SHP77 treated with DMSO at 0.1 percent for 48 hours (cell line): ENCODE results near the gene RNF186.
A peak's percentile ranks its signal among the peaks of the same experiment; 100 is the strongest.
"Not testable (repeated sequence)": the region's sequence is repeated elsewhere in the genome, so short reads cannot be mapped to it uniquely, and the experiment has no call there.

Source experiments
- DNase-seq: peaks from one replicate; lab custom pipeline; 2025; lab: John Stamatoyannopoulos, UW

The RNF186 gene

DNA sequence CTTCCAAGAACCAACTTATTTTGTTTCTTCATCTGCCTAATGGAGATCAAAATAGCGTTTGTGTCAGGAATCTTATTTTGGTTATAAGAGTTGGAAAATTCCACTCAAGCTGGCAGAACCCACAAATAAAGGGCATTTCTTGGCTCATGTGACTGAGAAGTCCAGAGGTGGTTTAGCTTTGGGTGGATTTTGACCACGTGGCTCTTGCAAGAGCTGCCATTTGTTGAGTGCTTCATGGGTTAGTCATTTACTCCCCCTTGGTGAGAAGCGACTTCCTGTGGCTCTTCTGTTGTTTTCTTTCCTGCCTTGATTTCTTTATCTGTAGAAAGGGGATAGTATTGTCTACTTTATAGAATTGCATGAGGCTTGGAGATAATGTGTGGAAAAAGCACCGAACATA is 9.5 kb upstream of the RNF186 start:
- no peak for DNase-seq

DNA sequence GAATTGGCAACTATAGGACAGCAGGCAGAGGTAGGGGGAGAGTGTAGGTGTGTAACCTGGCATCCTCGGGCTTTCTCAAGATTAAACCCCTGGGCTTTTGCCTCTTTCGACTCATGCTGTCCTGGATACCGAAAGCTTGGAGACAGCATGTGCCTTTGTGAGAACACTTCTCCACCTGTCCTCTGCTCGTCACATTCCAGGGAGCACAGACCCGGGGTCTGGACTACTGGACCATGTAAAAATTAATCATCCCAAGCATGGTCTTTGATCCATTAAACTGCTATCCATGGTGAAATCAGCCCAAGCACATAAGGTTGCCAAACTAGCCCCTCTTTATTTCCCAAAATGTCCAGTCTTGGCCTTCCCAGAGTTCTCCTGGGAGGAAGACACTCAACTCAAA is 9.0 kb upstream of the RNF186 start:
- DNase-seq = no peak

DNA sequence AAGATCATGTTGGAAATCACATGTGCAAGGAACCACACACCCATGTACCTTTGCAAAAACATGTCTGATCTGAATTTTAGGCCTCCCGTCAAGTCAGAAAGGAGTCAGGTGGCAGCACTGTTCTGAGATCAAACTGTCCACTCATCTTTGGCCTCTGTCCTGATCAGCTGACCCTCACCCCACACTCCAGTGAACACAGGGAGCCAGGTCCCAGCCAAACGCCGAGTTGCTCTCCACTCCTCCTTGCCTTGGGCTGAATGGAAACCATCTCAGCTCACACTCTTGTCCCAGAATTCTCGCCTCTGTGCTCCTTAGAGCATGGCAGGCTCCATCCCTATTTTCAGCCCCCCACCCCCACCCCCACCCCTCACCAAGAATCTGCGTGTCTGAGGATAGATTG is 4.6 kb upstream of the RNF186 start:
- DNase-seq = no peak

DNA sequence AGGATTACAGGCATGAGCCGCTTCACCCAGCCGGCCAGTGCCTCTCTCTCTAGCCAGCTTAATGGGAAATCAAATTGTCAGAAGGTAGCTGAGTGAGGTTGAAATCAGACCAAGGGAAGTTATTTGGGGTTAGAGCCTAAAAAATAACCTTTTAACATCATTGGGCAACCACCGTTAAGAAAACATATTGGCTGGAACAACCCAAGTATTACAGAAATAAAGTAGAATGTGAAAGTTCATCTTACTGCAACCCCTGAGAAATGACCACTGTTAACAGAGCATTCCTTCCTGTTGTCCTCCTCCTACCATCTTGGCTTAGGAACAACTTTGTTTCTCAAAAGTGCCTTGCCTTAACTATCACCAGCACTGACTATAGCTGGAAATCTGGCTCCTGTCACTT is 3.2 kb upstream of the RNF186 start:
- no peak for DNase-seq

DNA sequence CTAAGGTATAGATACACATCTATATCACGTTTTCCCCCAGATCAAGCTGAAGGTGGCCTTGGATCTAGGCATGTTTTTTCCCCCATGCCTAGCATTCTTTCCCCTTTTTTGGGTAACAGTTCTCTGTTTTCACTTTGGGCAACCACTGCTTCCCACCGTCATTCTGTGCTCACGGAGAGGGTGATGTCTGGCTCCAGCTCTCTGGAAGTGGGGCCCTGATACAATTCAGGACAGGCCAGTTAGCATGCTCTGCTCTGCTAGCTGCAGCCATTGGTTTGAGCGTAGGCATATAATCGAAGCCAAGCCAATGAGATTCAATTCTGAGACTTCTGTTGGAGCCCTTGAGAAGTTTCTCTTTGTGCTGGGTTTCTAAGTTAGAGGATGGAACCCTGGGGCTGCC is 2.1 kb upstream of the RNF186 start:
- DNase-seq = no peak

DNA sequence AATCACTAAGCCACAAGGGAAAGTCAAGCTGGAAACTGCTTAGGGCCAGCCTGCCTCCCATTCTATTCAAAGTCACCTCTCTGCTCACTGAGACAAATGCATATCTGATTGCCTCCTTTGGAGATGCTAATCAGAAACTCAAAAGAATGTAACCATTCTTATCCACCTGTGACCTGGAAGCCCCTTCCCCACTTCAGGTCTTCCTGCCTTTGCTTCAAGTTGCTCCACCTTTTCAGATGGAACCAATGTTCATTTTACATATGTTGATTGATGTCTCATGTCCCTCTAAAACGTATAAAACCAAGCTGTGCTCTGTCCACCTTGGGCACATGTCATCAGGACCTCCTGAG is 1.6 kb upstream of the RNF186 start:
- DNase-seq = not testable (repeated sequence)

DNA sequence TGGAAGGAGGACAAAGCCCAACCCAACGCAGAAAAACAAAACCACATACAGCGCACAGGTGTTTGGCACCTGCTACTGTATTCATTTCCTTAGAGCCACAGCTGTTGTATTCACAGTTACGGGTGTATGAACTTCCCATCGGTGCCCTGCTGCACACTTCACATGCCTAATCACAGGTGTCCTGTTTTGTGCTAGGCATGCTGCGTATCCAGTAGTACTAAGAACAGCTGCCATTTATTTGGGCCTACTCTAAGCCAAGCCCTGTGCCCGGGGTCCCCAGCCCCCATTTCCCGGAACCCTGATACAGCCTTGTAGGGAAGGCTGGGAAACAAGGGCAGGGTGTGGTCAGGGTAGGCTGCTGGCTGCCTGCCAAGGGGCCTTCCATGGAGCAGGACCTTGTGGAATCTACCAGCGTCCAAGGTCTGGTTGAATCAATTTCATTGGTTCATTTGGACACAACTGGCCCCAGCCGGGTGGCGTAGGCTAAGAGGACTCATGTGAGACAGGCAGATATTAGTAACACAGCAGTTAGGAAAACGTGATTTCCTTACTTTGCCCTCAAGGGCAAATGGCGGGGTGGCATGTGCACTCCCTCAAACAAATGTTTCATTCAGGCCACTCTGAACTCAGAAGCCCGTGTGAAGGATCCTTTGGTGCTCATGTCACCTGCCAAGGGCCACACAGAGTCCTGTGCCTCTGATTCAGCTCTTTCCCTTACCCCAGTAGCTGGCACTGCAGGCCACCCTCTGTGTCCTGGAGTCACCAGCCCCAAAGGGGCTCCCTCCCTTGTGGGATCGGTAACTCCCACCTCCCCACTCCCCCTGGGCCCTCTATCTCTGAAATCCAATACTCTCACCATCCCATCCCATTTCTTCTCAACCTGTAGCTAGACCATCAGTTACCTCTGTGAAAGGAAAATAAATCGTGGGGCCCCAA is 986 bp upstream of the RNF186 start:
- DNase-seq = peak; percentile 22

DNA sequence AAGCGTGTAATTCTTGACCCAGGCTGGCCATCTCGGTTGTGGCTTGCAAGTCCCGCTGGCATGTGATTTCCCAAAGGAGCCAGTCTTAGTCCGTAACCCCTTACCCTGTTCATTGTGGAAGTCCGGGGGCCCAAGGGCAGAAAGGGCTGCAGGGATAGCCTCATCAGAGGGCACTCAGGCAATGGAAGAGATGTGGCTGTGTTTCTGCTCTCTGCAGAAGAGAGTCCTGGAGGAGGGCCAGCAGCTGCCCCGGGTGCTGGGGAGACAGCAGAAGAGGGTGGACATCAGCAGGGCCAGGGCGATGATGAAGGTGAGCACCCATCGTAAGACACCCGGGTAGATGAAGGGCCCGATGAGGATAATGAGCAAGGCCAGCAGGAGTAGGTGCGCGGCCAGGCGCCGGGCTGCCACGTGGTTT is 830 bp downstream of the RNF186 start:
- no peak for DNase-seq

DNA sequence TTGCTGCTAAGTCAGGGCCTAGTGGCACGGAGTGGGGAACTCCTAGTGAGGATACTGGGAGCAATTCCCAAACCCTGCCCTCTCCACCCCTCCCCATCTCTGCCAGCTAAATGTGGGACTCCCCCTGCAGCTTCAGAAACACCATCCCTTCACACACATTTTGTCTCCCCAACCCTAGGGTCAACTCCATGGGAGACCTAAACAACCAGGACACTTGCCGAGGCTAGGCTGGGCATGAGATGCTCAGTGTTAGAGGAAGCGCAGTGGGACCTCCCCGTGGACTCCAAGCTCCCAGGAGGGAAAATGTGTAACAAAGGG is 1.5 kb downstream of the RNF186 start:
- no peak for DNase-seq

DNA sequence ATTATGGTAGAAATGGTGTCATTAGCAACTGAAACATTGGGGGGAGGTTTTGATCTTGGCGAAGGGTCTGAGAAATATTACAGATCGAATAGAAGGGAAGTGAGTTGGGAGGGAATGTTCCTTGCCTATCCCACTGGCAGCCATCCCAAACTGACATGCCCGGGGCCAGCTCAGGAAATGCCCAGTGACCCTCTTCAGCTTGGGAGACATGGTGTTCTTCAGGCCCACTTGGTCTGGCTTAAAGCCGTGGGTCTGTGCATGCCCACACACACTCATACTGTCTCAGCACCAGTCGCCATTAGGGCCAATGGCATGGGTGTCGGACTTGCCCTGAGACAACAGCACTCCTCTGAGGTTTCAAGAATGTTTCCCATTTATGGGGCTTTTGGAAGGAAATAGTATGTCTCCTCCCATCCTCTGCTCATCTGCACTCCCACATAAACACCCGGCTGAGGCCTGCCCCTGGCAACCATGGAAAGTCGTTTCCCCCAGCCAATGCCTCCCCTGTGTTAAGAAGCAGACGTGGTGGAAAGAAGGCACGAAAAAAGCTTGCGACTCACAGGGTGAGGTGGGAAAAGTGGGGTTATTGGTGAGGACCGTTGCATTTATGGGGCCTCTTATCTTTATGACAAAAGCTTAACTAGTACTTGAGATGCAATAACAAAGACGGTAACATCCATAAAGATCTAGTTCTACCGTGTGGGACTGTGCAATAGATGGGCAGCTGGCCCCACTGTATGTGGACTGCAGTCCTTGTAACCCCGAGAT is 2.0 kb downstream of the RNF186 start:
- DNase-seq = no peak

DNA sequence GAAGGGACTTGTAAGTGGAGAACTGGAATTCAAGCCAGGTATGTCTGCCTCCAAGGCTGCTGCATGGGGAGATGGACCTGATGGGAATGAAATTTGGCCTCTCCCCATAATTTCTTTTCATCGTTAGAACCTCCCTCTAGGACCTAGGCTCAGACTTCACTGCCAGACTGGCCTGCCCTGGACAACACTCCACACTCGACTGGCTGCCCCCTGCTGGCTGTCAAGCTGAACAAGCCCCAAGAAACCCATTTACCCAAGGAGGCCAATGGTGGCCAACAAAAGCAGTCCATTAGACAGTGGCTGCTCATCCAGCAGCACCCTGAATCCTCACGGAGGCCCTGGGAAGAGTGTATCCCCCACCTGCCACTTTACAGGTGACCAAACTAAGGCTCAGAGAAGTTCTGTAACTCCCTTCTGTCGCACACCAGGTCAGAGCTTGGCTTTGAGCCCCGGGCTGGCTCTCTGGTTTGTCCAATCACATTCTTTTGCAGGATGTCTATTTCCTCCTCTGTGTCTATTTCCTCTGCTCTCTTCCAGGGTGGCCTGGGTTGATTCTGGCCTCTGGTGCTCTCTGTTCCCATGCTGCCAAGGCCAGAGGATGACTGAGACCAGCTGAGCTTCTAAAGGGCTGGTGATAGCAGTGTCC is 3.8 kb downstream of the RNF186 start:
- no peak for DNase-seq

DNA sequence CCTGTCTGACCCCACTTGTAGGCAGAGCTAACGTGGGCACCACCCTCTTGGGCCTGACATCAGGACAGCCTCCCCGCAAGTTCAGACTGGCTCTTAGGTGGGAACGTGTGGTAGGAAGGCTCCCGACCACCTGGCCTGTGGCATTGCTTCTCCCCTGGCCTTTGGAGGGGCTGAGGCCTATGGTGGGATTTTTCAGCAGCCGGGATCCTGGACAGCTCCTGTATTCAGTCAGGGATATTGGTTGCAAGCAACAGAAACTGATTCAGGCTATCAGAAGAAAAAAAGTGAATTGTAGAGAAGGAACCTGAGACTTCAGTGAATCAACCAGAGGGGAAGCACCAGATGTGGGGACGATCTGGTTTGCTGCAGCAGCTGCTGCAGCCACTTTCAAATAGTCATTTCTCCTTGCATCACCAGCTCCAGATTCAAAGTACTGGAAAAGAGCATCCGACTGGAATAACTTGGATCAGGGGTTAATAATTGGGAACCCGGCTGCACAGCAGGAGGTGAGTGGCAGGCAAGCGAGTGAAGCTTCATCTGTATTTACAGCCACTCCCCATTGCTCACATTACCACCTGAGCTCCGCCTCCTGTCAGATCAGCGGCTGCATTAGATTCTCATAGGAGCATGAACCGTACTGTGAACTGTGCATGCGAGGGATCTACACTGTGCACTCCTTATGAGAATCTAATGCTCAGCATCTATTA is 5.9 kb downstream of the RNF186 start:
- DNase-seq = no peak

DNA sequence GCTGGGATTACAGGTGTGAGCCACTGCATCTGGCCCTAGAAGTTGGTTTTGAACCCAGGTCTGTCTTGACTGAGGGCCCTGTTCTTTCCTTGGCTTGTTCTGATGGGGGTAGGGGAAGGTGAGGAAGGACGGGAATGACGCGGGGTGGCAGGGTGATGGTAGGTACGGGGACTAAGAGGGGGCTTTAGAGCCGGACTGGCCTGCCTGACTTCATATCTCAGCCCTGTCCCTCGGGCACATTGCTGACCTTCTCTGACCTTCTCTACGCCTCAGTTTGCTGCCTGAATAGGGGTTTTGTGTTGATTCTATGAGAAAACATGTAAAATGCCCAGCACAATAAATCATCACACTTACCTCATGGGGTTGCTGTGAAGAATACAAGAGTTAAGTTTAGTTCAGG is 6.7 kb downstream of the RNF186 start:
- no peak for DNase-seq

DNA sequence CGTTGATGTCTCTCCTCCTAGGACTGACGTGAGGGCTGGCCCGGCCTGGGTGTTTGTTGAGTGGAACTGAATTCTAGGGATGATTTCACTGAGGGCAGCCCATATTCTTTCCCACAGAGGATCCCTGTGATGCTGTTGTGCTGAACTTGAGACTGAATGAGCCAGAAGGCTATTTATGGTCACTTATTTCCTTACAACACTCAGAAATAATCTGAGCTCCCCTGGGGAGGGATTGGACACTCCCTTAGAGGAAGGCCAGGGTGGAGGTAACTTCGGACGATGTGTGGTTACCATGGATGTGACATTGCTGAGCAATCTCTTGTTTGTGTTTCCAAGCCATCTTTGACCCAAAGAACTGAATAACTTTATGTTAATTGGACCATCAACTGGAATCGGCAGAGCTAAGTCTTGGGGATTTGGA is 10.2 kb downstream of the RNF186 start:
- DNase-seq = no peak

DNA sequence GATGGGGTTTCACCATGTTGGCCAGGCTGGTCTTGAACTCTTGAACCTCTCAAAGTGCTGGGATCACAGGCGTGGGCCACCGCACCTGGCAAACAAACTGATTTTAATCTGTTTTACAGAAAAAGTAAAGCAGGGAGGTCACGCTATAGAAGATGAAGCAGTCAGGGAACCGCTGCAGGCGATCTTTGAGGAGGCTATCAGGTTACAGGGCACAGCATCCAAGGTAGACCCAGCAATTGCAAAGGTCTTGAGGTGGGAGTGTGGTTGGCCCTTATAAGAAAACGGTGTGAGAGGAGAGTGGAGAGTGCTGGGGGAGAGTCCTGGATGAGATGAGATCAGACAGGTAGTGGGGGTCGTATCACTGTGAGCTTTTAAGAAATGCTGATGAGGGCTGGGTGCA is 12.8 kb downstream of the RNF186 start:
- no peak for DNase-seq

DNA sequence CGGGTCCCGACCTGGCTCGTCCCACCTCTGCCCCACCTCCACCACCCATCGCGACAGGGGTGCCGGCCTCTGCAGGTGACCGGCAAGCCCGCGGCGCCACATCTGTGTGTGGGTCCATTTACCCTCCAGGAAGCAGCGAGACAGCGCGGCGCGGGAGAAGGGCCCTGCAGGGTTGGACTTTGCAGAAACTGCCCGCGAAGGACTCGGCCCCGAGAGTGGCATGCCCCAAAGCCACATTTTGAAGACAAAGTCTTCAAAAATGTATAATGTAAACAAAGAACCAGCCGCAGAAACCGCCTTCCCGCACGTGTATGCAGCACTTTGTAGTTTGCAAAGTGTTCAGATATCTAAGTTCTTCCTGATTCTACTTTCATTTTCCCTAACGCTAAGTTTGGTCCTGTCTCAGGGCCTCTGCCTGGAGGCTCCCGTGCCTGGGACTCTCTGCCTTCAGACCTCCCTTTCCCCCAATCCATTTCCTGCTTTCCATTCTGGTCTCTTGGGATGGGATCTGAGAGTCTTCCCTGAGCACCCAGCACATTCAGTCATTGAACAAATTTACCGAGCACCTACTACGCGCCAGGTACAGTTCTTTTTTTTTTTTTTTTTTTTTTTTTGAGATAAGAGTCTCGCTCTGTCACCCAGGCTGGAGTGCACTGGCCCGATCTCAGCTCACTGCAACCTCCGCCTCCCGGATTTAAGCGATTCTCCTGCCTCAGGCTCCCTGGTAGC is 14.8 kb downstream of the RNF186 start:
- DNase-seq = no peak

DNA sequence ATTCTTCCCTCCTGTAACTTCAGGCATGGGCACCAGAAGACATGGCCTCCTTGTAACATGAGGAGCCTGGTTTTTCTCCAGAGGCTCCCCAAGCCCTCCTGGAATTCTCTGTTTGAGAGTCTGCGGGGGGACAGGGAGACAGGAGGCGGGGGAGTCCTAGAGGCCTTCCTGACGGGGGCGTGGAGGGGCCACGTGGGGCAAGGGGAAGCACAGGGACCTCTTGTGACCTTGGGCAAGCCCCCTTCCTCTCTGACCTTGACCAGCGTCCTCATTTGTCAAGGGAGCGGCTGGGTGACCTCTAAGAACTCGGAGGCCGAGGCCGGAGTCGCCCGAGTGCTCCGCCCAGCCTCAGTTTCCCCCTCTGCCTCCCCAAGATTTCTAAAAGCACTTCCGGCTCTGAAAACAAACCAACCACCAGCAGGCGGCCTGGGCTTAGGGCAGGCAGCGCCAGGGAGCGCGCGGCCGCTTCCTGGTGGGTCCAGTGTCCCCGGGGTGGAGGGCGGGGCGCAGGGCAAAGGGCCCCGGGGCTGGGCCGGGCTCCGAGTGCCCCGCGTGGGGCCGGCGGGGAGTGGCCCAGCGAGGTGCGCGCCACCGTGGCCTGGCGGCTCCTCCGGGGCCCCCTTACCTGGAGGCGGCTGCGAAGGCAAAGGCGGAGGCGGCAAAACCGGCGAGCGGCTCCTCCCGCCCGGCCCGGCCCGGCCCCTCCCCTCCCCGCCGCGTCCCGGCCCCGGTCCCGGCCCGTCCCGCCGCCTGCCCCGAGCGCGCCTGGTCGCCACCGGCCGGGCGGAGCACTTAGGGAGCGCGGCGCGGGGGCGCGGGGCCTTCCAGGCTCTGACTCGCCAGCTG is 15.6 kb downstream of the RNF186 start, which contains the start of gene TMCO4:
TMCO4 (minus strand) TSS at position 687 of the 846 bp plus-strand sequence. CDS start 19,158 bp downstream, outside the sequence.
- no peak for DNase-seq

DNA sequence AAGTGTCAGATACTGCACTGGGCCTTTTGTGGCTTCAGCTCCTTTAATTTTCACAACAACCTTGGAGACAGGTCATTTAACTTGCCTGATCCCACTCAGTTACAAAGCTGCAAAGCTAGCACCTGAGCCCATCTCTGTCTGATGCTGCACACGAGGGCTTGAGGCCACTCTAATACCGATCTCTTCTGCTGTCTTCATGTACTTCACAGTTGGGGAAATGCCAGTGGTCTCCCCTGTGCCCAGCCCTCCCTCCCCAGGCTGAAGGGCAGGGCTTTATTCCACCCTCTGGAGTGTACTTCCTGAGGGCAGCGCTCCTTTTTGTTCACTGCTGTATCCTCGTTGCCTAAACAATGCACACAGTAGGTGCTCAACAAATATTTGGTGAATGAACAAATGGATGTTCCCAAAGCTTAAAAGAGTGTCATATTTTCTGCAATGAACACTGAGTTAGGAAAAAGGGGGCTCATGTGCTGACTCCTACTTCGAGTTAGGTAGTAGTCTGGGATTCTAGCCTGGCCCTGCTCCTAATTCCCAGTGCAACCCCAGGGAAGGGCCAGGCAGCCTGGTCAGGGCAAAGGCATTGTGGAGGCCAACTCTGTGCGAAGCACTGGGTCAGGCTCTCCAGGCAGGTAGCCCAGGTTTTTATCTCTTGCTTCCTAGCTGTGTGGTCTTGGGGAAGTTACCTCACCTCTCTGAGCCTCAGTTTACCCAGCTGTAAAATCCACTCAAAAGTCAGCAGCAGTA is 16.4 kb downstream of the RNF186 start:
- no peak for DNase-seq

DNA sequence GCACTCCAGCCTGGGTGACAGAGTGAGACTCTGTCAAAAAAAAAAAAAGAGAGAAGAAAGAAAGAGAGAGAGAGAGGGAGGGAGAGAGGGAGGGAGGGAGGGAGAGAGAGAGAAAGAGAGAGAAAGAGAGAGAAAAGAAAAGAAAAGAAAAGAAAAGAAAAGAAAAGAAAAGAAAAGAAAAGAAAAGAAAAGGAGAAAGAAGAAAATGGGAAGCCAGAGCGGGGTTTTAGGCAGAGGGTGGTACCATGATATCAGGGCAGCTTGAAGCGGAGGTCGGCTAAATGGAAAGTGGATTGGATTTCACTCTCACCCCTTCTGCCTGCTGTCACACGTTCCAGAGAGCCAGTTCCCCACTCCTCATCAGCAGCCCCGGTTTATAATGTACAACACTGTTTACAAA is 17.3 kb downstream of the RNF186 start:
- DNase-seq = no peak

DNA sequence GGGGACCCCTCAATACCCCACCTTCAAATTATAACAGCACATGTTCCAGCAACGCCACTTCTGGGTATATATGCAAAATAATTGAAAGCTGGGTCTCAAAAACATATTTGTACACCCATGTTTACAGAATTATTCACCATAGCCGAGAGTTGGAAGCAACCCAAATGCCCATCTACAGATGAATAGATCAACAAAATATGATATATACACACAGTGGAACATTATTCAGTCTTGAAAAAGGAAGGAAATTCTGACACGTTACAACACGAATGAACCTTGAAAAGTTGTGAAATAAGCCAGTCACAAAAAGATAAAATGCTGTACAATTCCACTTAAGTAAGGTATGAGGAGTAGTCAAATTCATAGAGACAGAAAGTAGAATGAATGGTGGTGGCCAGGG is 20.5 kb downstream of the RNF186 start:
- no peak for DNase-seq
